CD4-positive, alpha-beta T cell treated with Interleukin-6 for 4 hours (primary cell): Measurements from ENCODE around the gene AUTS2.

Source experiments
- DNase-seq: peaks from one replicate; pipeline ENCODE4 v3.0.0-alpha.2; 2020; ENCODE audit warnings: mixed read lengths

The AUTS2 gene

DNA sequence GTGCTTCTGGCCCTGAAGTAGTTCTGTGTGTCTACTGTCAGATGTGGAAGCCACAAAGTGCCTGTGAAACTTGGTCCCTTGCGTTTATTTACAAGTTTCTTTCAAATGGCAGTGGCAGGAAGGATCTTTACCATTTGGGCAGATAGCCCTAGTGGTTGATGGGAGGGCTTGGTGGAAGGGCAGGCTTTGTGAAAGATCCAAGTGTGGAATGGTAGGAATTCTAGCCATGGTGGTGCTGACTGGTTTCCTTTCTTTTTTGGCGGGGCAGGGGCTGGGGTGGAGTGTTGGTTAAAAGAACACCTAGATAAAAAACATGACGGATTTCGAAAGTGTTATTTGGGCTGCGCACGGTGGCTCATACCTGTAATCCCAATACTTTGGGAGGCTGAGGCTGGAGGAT, 27.0 kb downstream of the AUTS2 start:
- DNase-seq, result no peak

DNA sequence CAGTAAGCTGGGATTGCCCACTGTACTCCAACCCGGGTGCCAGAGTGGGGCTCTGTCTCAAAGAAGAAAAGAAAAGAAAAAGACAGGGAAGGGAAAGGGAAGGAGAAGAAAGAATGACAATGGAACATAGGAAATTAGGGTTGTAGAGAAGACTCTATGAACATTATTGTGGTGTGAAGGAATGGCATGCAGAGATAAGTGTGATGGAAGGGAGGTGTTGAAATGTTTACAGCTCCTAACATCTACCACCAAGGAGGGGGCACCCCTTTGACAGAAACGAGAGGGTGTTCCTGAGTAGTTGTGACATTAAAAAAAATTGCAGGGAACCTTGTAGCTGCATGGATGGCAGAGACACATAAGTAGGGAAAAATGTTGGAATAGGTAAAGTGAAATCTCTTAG, 27.5 kb downstream of the AUTS2 start:
- no peak for DNase-seq

DNA sequence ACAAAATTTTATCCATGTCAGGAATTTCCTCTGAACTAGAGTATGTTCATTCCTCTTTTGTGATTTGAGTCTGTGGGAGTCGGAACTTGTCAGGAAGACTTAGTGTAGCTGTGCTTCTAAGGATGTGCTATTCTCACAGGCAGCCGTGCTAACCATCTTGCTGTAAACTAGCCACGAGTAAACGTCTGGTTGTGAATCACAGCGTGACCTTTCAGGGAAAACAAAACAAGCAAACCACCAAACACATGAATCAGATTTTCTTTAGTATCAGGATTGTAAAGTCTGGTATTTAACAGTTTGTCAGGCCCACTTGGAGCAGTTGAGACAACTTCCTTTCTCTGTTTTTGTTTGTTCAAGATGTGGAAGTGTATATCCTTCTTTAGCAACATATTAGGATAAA, 32.0 kb downstream of the AUTS2 start:
- no peak for DNase-seq

GRCh38 chr7:69631131-69631530, 32.9 kb downstream of the AUTS2 start:
- no peak for DNase-seq

- no peak for DNase-seq
These were observed 34.0 kb downstream of the AUTS2 start for GRCh38 chr7:69632280-69632679.

- DNase-seq, result no peak
These were observed 35.0 kb downstream of the AUTS2 start for GRCh38 chr7:69633122-69633831.

- DNase-seq, result no peak
These were observed 37.4 kb downstream of the AUTS2 start for GRCh38 chr7:69635555-69636185.

GRCh38 chr7:69638674-69639073, 40.4 kb downstream of the AUTS2 start:
- no peak for DNase-seq

DNA sequence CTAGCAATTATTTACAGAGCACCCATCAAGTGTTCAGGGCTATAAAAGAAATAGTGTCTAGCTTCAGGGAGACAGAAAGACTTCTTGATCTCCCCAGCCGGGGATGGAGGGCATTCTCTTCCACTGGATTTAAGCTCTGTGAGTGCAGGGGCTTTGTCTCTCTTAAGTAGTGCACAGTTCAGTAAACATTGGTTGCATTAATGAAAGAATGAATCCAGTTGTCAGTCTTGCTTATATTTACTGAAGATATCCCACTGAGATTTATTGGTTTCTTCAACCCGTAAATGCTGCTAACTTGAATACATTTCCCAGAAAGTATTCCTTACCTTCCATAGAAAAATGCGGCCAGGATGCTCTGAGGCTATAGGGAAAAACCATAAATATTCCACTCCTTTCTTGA, 41.9 kb downstream of the AUTS2 start:
- DNase-seq, result no peak

DNA sequence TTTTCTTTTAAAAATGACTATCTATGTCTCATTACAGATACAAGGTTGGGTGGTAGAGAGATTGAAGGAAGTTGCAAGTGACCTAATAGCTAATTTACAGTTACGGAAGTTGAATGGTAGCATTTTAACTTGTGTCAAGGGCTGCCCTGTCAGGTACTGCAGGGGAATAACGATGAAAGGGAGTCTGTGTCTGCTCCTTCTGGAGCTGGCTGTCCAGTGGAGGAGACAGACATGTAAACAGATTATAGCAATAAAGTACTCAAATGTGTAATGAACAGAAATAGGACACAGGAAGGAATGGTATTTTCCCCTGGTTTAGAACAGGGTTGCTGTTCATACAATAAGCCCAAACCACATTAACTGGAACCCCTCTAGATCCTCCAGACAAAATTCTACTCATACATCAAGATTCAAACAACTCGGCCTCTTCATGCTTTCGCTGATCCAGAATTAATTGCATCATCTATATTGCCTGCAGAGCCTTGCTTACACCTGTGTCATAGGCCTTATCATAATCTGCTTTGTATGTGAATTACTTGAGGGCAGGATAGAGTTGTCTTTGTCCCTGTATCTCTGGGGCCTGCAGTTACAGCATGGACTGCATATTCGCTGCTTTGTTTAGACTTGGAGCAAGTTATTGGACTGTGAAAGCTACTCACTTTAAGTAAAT, 42.8 kb downstream of the AUTS2 start:
- DNase-seq, result no peak

- no peak for DNase-seq
These were observed 45.0 kb downstream of the AUTS2 start for GRCh38 chr7:69643265-69643664.

- no peak for DNase-seq
These were observed 45.6 kb downstream of the AUTS2 start for GRCh38 chr7:69643708-69644445.

- DNase-seq, result no peak
These were observed 47.4 kb downstream of the AUTS2 start for GRCh38 chr7:69645683-69646082.

DNA sequence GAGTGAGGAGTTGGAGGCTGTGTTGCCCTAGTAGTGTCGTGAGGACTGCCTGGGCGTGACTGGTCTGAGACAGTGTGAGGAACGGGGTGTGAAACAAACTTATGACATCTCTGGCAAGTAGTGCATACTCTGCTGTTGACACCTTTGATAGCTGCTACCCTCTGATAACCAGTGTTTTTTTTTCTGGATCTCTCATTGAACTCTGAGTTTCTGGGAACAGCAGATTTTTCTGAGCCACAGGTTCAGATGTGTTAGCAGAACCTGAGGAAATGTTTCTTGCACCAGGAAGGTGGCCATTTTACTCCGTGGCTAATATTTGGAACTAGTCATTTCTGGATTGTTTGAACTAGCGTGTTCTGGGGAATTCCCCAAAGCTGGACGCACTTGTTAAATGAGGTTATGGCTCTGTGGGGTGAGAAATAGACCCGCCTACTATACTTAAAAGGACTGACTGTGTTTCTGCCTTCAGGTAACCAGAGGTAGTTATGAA, 52.9 kb downstream of the AUTS2 start:
- DNase-seq, result no peak

DNA sequence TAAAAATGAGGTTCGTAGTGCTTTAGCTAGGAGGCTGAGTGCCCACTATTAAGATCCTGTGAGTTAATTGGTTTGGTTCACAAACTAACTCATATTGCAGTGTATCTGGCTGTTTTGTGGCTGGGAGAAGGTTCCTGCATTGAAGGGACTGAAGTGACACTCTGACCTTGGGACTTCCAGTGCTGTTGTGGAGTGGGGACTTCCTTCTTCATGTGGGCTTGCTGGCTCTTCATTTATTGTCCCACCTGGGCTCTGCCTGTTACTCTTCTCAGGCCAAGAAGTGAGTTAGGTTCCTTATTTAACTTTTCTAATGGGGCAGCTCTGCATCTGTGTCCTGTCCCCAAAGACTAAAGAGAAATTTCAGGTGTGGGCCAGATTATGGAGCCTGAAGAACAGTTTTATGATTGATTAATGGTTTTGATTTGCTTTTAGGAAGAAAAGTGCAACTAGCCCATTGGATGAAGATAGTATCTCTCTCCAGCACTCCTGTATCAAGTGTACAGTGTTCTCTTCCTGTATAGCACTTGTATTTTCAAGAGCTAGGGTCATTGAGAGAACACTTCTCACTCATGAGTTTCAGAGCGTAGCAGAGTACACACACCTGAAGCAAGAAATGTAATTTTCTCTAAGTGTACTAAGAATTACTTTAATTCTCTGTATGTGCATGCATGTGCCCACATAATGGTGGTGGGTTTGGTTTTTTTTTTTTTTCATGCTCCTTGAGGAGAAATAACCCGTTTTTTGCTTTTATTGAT, 54.8 kb downstream of the AUTS2 start:
- no peak for DNase-seq

GRCh38 chr7:69653806-69654205, 55.5 kb downstream of the AUTS2 start:
- no peak for DNase-seq

DNA sequence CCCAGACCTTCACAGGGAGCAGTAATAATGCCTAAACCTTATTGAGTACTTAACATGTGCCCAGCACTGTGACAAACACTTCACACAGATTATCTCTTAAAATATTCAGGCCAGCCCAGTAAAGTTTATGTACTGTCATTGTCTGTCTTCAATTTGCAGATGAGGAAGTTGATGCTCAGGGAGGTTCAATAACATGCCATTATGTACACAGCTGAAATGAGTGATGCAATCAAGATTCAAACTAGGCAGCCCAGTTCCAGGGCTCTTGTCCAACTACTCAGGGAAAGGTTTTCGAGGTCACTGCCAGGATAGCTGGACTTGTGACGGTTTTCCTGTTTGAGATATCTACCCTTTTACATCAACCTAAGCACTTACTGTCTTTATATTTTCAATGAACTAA, 56.1 kb downstream of the AUTS2 start:
- no peak for DNase-seq

- DNase-seq, result no peak
These were observed 56.8 kb downstream of the AUTS2 start for GRCh38 chr7:69654849-69655707.

- no peak for DNase-seq
These were observed 57.8 kb downstream of the AUTS2 start for GRCh38 chr7:69656077-69656476.

DNA sequence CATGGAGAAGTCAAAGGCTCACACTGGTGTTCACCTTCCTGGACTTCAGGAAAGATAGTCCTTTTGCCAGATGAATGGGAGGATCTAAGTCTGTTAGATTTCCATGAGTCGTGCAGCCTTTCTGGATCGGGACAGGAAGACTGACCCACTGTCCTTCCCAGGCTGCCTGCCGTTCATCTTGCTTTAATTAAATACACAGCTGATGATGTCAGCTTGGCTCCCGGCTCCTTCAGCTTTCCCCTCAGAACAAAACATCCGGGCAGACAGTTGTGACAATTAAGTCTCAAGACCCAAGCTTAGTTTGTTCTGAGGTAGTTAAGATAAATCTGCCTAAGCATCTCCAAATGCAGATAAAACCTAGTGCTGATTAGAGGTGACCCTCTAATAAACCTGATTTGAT, 58.6 kb downstream of the AUTS2 start:
- no peak for DNase-seq

- no peak for DNase-seq
These were observed 59.1 kb downstream of the AUTS2 start for GRCh38 chr7:69657331-69657730.

DNA sequence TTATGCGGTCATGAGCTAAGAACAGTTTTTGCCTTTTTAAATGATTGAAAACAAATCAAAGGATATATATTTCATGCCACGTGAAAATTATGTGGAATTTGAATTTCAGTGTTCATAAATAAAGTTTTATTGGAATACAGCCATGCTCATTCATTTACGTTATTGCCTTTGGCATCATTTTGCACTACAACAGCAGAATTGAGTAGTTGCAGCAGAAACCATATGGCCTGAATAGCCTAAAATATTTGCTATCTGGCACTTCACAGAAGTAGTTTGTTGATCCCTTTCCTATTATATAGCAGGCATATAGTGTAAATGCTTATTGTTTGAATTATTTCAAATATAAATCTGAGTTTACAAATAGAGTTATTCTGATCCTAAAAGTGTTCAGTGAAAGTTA, 59.7 kb downstream of the AUTS2 start:
- DNase-seq, result no peak
